Upper lobe of left lung (tissue), 4 donors: ENCODE results near the gene CRYAB.

Experiments used
- CTCF ChIP-seq, 6 experiments: fragments of 450-650 bp in 4 of 6; fragments of 200-600 bp in 2 of 6; sonication (generic) in 2 of 6; IDR thresholded peaks; one replicate each; pipeline ENCODE4 v1.5.1; 2016 to 2019; ENCODE audit warnings: antibody characterized with exemption in 6 of 6
- POLR2AphosphoS5 ChIP-seq, 2 donors: sonication (generic); formaldehyde crosslinking; IDR thresholded peaks; one replicate each; pipeline ENCODE4 v1.5.1; 2017; ENCODE audit warnings: antibody characterized with exemption in 2 of 2

DNA sequence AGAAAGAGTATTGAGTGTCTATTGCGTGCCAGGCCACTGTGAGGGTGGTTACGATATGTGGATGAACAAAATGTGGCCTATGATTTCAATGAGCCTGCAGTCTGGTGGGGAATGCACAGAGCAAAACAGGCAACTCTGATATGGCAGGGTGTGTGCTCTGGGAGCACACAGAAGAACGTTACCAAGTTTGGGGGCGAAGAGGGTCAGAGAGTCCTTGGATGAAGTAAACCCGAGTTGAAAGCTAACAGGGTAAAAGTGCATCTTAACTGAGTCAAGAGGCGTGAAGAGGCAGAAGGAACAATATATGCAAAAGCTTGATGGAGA is 32.0 kb downstream of the CRYAB start:
- TF ChIP-seq CTCF (IDR thresholded peaks at IDR 0.05) (no peak), POLR2AphosphoS5 (IDR thresholded peaks at IDR 0.05) (no peak)
